Caco-2 (cell line): ENCODE measurements around the gene TTLL9. TPM values are rescaled to one million over a fixed set of nuclear protein-coding genes. Genes with fewer than 3 reads are reported as not detected.
A peak's percentile ranks its signal among the peaks of the same experiment; 100 is the strongest.

ENCODE experiments used
- BruUV-seq: library from RNA; stranded (reverse); fragments of 400-500 nt; replicated peaks from 2 replicates; lab custom pipeline; 2021; lab: Mats Ljungman, UMichigan
- CTCF ChIA-PET: fragments of 300-600 bp; sonication (Branson Sonifier 250); formaldehyde crosslinking; loops from one replicate; lab custom pipeline; 2022; ENCODE audit warnings: antibody characterized with exemption; lab: Charles Lee
- POLR2A ChIA-PET: fragments of 300-600 bp; sonication (Branson Sonifier 250); formaldehyde crosslinking; loops from one replicate; lab custom pipeline; 2022; ENCODE audit warnings: antibody characterized with exemption; lab: Charles Lee
- DNase-seq, 2 experiments: peaks; one replicate each; pipeline versions ENCODE4 v3.0.0 to v3.0.0-alpha.2; 2020 to 2022
- H3K27me3 ChIP-seq: replicated peaks from 2 replicates; pipeline ENCODE4 v1.6.0; 2011; ENCODE audit warnings: low read length; ENCODE audit not compliant: control insufficient read depth, insufficient read depth
- H3K36me3 ChIP-seq: 2 replicates; pipeline ENCODE4 v1.5.1; 2011; ENCODE audit warnings: low read length; ENCODE audit not compliant: control insufficient read depth, insufficient read depth
- H3K4me1 ChIP-seq: fragments of 250-450 bp; sonication (Bioruptor Pico); 2 replicates; pipeline ENCODE4 v1.5.1; 2020; ENCODE audit warnings: mild to moderate bottlenecking
- H3K4me3 ChIP-seq: 2 replicates; pipeline ENCODE4 v1.5.1; 2011; ENCODE audit warnings: low read depth, mild to moderate bottlenecking, control low read depth, low read length
- H3K9me3 ChIP-seq: fragments of 250-450 bp; sonication (Bioruptor Pico); 2 replicates; pipeline ENCODE4 v1.5.1; 2020; ENCODE audit warnings: mild to moderate bottlenecking, moderate library complexity
- H3K27ac Mint-ChIP-seq: one replicate; pipeline ENCODE4 v1.8.0; 2022; ENCODE audit warnings: mixed read lengths; ENCODE audit not compliant: unreplicated experiment
- H3K27me3 Mint-ChIP-seq: one replicate; pipeline ENCODE4 v1.8.0; 2022; ENCODE audit warnings: mixed read lengths; ENCODE audit not compliant: insufficient read depth, unreplicated experiment
- H3K36me3 Mint-ChIP-seq: one replicate; pipeline ENCODE4 v1.8.0; 2022; ENCODE audit warnings: mild to moderate bottlenecking, mixed read lengths; ENCODE audit not compliant: insufficient read depth, unreplicated experiment
- H3K4me1 Mint-ChIP-seq: one replicate; pipeline ENCODE4 v1.8.0; 2022; ENCODE audit warnings: low read depth, mixed read lengths; ENCODE audit not compliant: unreplicated experiment
- H3K4me3 Mint-ChIP-seq: one replicate; pipeline ENCODE4 v1.8.0; 2022; ENCODE audit warnings: mild to moderate bottlenecking, moderate library complexity, mixed read lengths; ENCODE audit not compliant: unreplicated experiment
- H3K9me3 Mint-ChIP-seq: one replicate; pipeline ENCODE4 v1.8.0; 2022; ENCODE audit warnings: mixed read lengths; ENCODE audit not compliant: unreplicated experiment
- CTCF ChIP-seq, 2 experiments: fragments of 200-600 bp in 1 of 2; IDR thresholded peaks; 1 replicate in 1 of 2; 2 replicates in 1 of 2; pipeline versions ENCODE4 v1.5.1 to v1.8.0; 2011 to 2022; ENCODE audit warnings: antibody characterized with exemption in 1 of 2, control low read depth in 1 of 2, inconsistent platforms in 1 of 2, low read depth in 1 of 2, low read length in 1 of 2, mild to moderate bottlenecking in 1 of 2, moderate library complexity in 1 of 2; ENCODE audit not compliant: insufficient read depth in 1 of 2, severe bottlenecking in 1 of 2, unreplicated experiment in 1 of 2
- intact Hi-C: fragments of 100-400 bp; cut with micrococcal nuclease; formaldehyde crosslinking; loops from one replicate; pipeline ENCODE4 v1.10.0; 2022; ENCODE audit not compliant: unreplicated experiment
- total RNA-seq: library from RNA; stranded (reverse); gene quantifications from 2 replicates; pipeline ENCODE4 v1.2.3, GENCODE V29; 2022

Gene TTLL9
- total RNA-seq, 1 experiment from 2014 or later = not detected

GRCh38 chr20:31822421-31823330 lies 47.8 kb upstream of the TTLL9 start:
- H3K4me3 ChIP-seq = no peak overlapping the region
- DNase-seq = peak; percentile 80 to 92
- Mint-ChIP-seq H3K27ac (no peak overlapping the region), H3K9me3 (no peaks in the 10 kb centered on the region), H3K4me1 (no peaks in the 10 kb centered on the region), H3K4me3 (no peak overlapping the region), H3K27me3 (no peaks in the 10 kb centered on the region), H3K36me3 (no peaks in the 10 kb centered on the region)
- intact Hi-C loops = loop anchor here (1.0 to 2.0 kb wide), 7 partner anchors 24 to 831 kb away; partner anchors contain the start of gene PDRG1
- ChIA-PET POLR2A (no interaction called here), CTCF (interaction anchor here (0.6 to 3.8 kb wide), 22 partner anchors 9 to 1745 kb away, joined by 3 to 32 read pairs (median 3); partner anchors contain the start of genes DUSP15, PDRG1 and TTLL9)
- no peaks in the 10 kb centered on the region for H3K27me3 ChIP-seq
- TF ChIP-seq CTCF (IDR thresholded peaks at IDR 0.05; ENCODE audit: insufficient read depth in 1 of 2, low read depth in 1 of 2, low read length in 1 of 2, severe bottlenecking in 1 of 2, unreplicated experiment in 1 of 2) = peak; percentile 100
- no peaks in the 10 kb centered on the region for H3K4me1 ChIP-seq
- no peaks in the 10 kb centered on the region for H3K36me3 ChIP-seq
- BruUV-seq = no TSS peak
- no peaks in the 10 kb centered on the region for H3K9me3 ChIP-seq

- ChIA-PET POLR2A (no interaction called here), CTCF (interaction anchor here (0.6 to 3.8 kb wide), 18 partner anchors 10 to 1744 kb away, joined by 3 to 32 read pairs (median 3); partner anchors contain the start of genes DUSP15, PDRG1 and TTLL9)
- no peaks in the 10 kb centered on the region for H3K9me3 Mint-ChIP-seq
- Histone ChIP-seq H3K4me3 (no peak overlapping the region), H3K36me3 (no peaks in the 10 kb centered on the region), H3K4me1 (no peaks in the 10 kb centered on the region), H3K27me3 (no peaks in the 10 kb centered on the region), H3K9me3 (no peaks in the 10 kb centered on the region)
- DNase-seq = peak in 1 of 2 experiments; percentile 51
- H3K4me3 Mint-ChIP-seq = no peak overlapping the region
- no peaks in the 10 kb centered on the region for H3K36me3 Mint-ChIP-seq
- no peak overlapping the region for H3K27ac Mint-ChIP-seq
- intact Hi-C loops = loop anchor here (1.0 to 2.0 kb wide), 4 partner anchors 23 to 195 kb away; partner anchors contain the start of gene PDRG1
- no peaks in the 10 kb centered on the region for H3K4me1 Mint-ChIP-seq
- TF ChIP-seq CTCF (IDR thresholded peaks at IDR 0.05; ENCODE audit: insufficient read depth in 1 of 2, low read depth in 1 of 2, low read length in 1 of 2, severe bottlenecking in 1 of 2, unreplicated experiment in 1 of 2) = no peak
- H3K27me3 Mint-ChIP-seq = no peaks in the 10 kb centered on the region
- no TSS peak for BruUV-seq
Measured at GRCh38 chr20:31823360-31824124, 46.9 kb upstream of the TTLL9 start.

DNA sequence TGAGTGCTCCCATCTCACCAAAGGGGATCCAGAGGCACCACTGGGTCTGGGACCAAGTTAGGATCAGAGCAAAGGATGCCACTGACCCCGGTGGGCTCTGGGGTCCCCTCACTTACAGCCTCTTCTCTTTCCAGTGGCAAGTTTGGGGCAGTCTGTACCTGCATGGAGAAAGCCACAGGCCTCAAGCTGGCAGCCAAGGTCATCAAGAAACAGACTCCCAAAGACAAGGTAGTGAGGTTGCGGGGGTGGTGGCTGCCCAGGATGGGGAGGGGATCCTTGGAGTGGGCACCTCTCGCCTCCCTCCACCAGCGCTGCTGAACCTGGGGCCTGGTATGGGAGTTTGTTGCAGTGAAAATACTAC lies 46.3 kb upstream of the TTLL9 start:
- no peak for DNase-seq
- intact Hi-C loops = no loop called here

More for the DNA sequence above, 46.3 kb upstream of the TTLL9 start:
- no peaks in the 10 kb centered on the region for H3K27me3 Mint-ChIP-seq
- CTCF ChIA-PET = interaction anchor here (0.7 to 3.8 kb wide), 7 partner anchors 11 to 208 kb away, joined by 3 to 32 read pairs (median 7); partner anchors contain the start of gene PDRG1
- no peaks in the 10 kb centered on the region for H3K36me3 Mint-ChIP-seq
- TF ChIP-seq CTCF (IDR thresholded peaks at IDR 0.05; ENCODE audit: insufficient read depth in 1 of 2, low read depth in 1 of 2, low read length in 1 of 2, severe bottlenecking in 1 of 2, unreplicated experiment in 1 of 2) = no peak
- H3K4me3 ChIP-seq = no peak overlapping the region
- no peaks in the 10 kb centered on the region for H3K27me3 ChIP-seq
- no peak overlapping the region for H3K27ac Mint-ChIP-seq
- BruUV-seq = no TSS peak
- H3K4me1 Mint-ChIP-seq = no peaks in the 10 kb centered on the region
- no peaks in the 10 kb centered on the region for H3K4me1 ChIP-seq
- H3K36me3 ChIP-seq = no peaks in the 10 kb centered on the region
- H3K4me3 Mint-ChIP-seq = no peak overlapping the region
- no peaks in the 10 kb centered on the region for H3K9me3 ChIP-seq
- POLR2A ChIA-PET = no interaction called here
- no peaks in the 10 kb centered on the region for H3K9me3 Mint-ChIP-seq
